OCI-LY1 (cell line): Measurements from ENCODE around the gene RBM26.

Experiments used
- EZH2 ChIP-seq: fragments of 200-600 bp; sonication (generic), shearing (Covaris generic); IDR thresholded peaks from 2 replicates; pipeline ENCODE4 v1.8.0; 2017; ENCODE audit warnings: borderline replicate concordance, mixed run types, mild to moderate bottlenecking, antibody characterized with exemption, low read length, moderate library complexity, mixed read lengths
- TF ChIP-seq, protein P1 (sequence below): fragments of 200-600 bp; sonication (generic), shearing (Covaris generic); IDR thresholded peaks from 2 replicates; pipeline ENCODE4 v1.5.1; 2017; ENCODE audit warnings: mild to moderate bottlenecking, antibody characterized with exemption, low read length, moderate library complexity, mixed read lengths

DNA sequence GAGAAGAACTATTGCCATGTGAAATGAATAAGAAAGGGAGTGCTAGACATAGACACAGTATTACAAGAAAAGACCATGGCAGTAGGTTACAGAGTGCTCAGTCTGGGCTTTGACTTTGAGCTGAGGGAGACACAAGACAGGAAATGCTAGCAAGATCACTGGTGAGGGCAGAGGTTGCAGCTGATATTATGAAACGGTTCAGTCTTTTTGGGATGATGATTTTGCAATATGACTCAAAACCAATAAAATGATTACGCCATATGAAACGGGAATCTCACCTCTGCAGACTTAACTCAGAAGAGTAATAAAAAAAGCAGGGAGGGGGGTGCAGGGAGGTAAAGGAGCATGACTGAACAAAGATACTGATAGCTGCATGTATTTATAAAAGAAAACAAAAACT lies 123.1 kb downstream of the RBM26 start:
- TF ChIP-seq, protein P1, sequence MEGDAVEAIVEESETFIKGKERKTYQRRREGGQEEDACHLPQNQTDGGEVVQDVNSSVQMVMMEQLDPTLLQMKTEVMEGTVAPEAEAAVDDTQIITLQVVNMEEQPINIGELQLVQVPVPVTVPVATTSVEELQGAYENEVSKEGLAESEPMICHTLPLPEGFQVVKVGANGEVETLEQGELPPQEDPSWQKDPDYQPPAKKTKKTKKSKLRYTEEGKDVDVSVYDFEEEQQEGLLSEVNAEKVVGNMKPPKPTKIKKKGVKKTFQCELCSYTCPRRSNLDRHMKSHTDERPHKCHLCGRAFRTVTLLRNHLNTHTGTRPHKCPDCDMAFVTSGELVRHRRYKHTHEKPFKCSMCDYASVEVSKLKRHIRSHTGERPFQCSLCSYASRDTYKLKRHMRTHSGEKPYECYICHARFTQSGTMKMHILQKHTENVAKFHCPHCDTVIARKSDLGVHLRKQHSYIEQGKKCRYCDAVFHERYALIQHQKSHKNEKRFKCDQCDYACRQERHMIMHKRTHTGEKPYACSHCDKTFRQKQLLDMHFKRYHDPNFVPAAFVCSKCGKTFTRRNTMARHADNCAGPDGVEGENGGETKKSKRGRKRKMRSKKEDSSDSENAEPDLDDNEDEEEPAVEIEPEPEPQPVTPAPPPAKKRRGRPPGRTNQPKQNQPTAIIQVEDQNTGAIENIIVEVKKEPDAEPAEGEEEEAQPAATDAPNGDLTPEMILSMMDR: no peak
- no peak for TF ChIP-seq EZH2
